Mesothelial cell of epicardium (in vitro differentiated cells): ENCODE data around the gene GRM8. TPM values are rescaled to one million over a fixed set of nuclear protein-coding genes. Genes with fewer than 3 reads are reported as not detected.

Source experiments
- DNase-seq, 2 experiments: peaks; one replicate each; pipeline ENCODE4 v3.0.0; 2021; ENCODE audit warnings: low spot score in 2 of 2; ENCODE audit not compliant: unreplicated experiment in 2 of 2
- H3K27ac Mint-ChIP-seq: 2 replicates; pipeline ENCODE4 v1.8.0; 2021; ENCODE audit warnings: mixed read lengths
- H3K27me3 Mint-ChIP-seq: 2 replicates; pipeline ENCODE4 v1.8.0; 2021; ENCODE audit warnings: low read depth, mixed read lengths
- H3K36me3 Mint-ChIP-seq: 2 replicates; pipeline ENCODE4 v1.8.0; 2021; ENCODE audit warnings: mixed read lengths
- H3K4me1 Mint-ChIP-seq: 2 replicates; pipeline ENCODE4 v1.8.0; 2021; ENCODE audit warnings: mixed read lengths
- H3K4me3 Mint-ChIP-seq: 2 replicates; pipeline ENCODE4 v1.8.0; 2021; ENCODE audit warnings: mild to moderate bottlenecking, moderate library complexity, mixed read lengths
- H3K9me3 Mint-ChIP-seq: 2 replicates; pipeline ENCODE4 v1.8.0; 2021; ENCODE audit warnings: mixed read lengths
- total RNA-seq: library from RNA; stranded (reverse); gene quantifications from 3 replicates; pipeline ENCODE4 v1.2.1, GENCODE V29; 2021
- TF ChIP-seq, protein P1 (sequence below): fragments of 200-600 bp; sonication (generic); IDR thresholded peaks from one replicate; pipeline ENCODE4 v1.5.0; 2021; ENCODE audit warnings: antibody characterized with exemption; ENCODE audit not compliant: unreplicated experiment

The GRM8 gene
- total RNA-seq, 1 donor from 2014 or later, result 1.0 TPM

DNA sequence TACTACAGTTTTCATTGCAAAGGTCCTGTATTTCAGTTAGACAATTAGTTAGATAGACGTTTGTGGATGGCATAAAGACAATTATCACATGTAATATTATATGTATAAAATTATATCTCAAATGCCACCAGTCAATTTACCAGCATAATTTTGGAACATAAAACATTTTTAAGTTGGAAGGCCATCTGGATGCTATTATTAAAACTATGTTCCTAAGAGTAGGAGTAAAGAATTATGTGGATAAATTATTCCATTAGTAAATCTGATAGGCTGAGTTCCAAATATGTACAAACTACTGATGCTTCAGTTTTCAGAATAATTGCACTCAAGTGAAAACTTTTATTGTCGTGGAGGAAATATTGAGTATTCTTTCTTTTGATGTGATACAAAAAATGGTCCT, 790.3 kb downstream of the GRM8 start:
- Mint-ChIP-seq H3K4me3 (no peak overlapping the region), H3K27ac (peak overlapping the region; percentile 59), H3K36me3 (peaks cover 5% of the 10 kb centered on the region), H3K27me3 (peaks cover 2% of the 10 kb centered on the region), H3K4me1 (peaks cover 19% of the 10 kb centered on the region), H3K9me3 (peaks cover 13% of the 10 kb centered on the region)
- TF ChIP-seq, protein P1, sequence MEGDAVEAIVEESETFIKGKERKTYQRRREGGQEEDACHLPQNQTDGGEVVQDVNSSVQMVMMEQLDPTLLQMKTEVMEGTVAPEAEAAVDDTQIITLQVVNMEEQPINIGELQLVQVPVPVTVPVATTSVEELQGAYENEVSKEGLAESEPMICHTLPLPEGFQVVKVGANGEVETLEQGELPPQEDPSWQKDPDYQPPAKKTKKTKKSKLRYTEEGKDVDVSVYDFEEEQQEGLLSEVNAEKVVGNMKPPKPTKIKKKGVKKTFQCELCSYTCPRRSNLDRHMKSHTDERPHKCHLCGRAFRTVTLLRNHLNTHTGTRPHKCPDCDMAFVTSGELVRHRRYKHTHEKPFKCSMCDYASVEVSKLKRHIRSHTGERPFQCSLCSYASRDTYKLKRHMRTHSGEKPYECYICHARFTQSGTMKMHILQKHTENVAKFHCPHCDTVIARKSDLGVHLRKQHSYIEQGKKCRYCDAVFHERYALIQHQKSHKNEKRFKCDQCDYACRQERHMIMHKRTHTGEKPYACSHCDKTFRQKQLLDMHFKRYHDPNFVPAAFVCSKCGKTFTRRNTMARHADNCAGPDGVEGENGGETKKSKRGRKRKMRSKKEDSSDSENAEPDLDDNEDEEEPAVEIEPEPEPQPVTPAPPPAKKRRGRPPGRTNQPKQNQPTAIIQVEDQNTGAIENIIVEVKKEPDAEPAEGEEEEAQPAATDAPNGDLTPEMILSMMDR, result no peak
- no peak for DNase-seq

DNA sequence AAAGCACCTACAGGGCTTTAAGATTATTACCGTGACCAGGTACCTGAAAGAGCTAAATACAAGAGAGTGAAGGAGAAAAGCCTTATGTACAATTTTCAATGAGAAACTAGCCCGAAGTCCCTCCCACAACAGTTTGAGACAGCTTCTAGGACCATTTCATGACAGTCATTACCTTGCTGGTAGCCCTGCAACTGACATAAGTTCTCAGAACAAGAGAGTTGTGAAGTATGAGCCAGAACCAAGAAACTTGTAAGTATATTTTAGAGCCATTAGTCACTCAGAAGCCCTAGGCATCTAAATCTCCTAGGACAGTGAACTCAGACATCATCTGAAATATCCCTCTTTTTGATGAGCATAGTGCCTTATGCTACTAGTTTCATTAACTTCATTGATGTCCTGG, 792.1 kb downstream of the GRM8 start:
- Mint-ChIP-seq H3K27ac (no peak overlapping the region), H3K9me3 (peaks cover 13% of the 10 kb centered on the region), H3K4me3 (no peak overlapping the region), H3K36me3 (peaks cover 5% of the 10 kb centered on the region), H3K27me3 (no peaks in the 10 kb centered on the region), H3K4me1 (peaks cover 19% of the 10 kb centered on the region)
- no peak for DNase-seq
- TF ChIP-seq, protein P1, result no peak

DNA sequence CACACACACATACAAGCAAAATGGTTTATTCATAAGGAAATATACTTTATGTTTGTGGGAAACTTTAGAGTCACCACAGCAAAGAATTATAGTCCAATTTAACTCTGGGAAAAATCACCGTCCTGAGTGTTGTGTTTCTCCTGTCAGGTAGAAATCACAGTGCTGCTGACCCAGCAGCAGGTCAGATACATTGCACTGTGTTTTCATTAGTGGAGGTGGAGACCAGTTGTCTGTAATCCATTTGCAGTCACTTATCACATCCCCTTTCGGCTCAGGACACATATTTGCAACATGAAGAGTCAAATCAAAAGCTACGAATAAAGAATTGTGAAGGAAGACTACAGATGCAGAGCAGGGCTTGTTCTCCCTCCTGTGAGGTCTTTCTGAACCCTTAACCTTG, 799.6 kb downstream of the GRM8 start:
- DNase-seq, result no peak
- H3K27me3 Mint-ChIP-seq, result no peaks in the 10 kb centered on the region
- no peak overlapping the region for H3K4me3 Mint-ChIP-seq
- H3K27ac Mint-ChIP-seq, result peak overlapping the region; percentile 8
- H3K9me3 Mint-ChIP-seq, result no peaks in the 10 kb centered on the region
- no peaks in the 10 kb centered on the region for H3K36me3 Mint-ChIP-seq
- H3K4me1 Mint-ChIP-seq, result peaks cover 38% of the 10 kb centered on the region
- TF ChIP-seq, protein P1, result no peak

DNA sequence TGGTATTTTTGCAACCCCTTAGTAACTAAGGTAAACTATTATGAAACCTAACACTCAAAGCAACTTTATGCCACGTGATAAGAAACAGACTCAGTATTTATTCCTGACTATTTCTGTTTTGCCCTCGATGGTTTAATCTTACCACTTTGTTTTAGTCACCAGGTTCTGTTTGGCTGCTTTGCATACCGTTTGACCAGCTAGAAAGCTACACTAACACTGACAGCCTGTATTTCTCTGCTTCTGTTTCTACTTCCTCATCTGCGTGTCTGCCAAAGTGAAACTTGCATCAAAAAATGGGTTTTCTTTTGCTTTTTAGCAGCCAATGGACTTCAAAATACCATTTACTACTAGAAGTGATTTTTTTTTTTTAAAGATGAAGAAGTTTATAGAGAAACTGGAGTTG, 802.5 kb downstream of the GRM8 start:
- H3K27me3 Mint-ChIP-seq, result no peaks in the 10 kb centered on the region
- no peak for DNase-seq
- no peaks in the 10 kb centered on the region for H3K36me3 Mint-ChIP-seq
- no peak overlapping the region for H3K4me3 Mint-ChIP-seq
- peaks cover 50% of the 10 kb centered on the region for H3K4me1 Mint-ChIP-seq
- H3K27ac Mint-ChIP-seq, result peak overlapping the region; percentile 75
- no peaks in the 10 kb centered on the region for H3K9me3 Mint-ChIP-seq
- TF ChIP-seq, protein P1, result no peak

DNA sequence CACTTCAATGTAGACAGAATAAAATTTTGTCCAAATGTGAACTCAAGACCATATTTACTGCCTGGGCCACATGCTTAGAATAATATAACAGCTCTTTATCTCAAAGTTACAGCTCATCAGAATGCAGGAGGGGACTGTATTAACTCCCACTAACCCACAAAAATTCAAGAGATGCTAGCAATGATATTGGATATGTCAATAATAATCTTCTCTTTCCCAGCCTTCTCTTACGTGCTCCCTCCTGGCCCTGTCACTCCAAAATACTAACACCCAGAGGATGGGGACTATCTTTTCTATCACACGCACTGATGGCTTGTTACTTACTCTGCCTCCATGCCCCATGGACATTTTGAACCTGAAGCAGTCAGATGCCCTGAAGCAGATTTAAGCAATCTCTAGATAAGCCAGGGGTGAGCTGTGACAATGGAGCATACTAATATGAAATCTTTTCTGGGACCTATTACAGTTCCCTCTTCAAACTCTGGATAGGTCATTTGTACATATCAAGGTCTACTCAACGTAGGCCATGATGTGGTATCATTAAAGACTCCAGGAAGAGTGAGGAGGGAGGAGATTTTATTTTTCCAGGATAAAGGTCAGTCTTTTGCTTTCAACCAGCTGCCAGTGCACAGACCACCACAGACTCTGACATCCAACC, 803.0 kb downstream of the GRM8 start:
- H3K27me3 Mint-ChIP-seq, result no peaks in the 10 kb centered on the region
- no peaks in the 10 kb centered on the region for H3K36me3 Mint-ChIP-seq
- TF ChIP-seq, protein P1, result no peak
- no peak overlapping the region for H3K4me3 Mint-ChIP-seq
- H3K4me1 Mint-ChIP-seq, result peaks cover 50% of the 10 kb centered on the region
- DNase-seq, result no peak
- peak overlapping the region; percentile 92 for H3K27ac Mint-ChIP-seq
- no peaks in the 10 kb centered on the region for H3K9me3 Mint-ChIP-seq
